HG02973 (cell line): Measurements from ENCODE around the gene COG5.

Experiments
- ATAC-seq: cut with Tn5 transposase; IDR thresholded peaks from one replicate; pipeline ENCODE4 v1.9.1; 2021; ENCODE audit warnings: moderate library complexity; ENCODE audit not compliant: unreplicated experiment

COG5 gene

GRCh38 chr7:107201795-107202450 is 361.8 kb downstream of the COG5 start:
- no peak for ATAC-seq

DNA sequence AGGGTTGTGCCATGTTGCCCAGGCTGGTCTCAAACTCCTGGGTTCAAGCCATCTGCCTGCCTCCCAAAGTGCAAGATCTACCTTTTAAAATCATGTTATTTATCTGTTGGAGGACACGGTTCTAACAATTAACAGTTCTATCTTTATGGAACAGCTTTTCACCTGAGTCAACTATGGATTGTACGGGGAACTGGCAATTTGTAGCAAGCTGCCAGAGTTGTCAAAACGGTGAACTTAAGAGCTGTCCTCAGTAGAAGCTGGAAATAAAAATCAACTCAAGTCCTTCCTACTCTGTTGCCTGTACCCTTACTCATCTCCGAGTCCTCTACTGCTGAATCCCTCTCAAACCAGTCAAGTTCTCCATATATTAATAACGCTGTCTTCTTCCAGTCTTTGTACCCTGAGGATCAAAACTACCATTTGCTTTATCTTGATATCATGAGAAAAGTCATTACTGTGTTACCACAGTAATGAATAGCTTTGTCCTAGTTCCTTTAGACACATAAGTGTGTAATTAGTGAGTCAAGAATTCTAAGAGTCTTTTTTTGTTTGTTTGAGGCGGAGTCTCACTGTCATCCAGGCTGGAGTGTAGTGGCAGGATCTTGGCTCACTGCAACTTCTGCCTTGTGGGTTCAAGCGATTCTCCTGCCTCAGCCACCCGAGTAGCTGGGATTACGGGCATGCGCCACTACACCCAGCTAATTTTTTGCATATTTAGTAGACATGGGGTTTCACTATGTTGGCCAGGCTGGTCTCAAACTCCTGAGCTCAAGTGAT is 366.7 kb downstream of the COG5 start:
- no peak for ATAC-seq

GRCh38 chr7:107194052-107194451 is 369.7 kb downstream of the COG5 start:
- no peak for ATAC-seq

- no peak for ATAC-seq
Measured at GRCh38 chr7:107190090-107190489, 373.6 kb downstream of the COG5 start.

GRCh38 chr7:107187774-107188173 is 375.9 kb downstream of the COG5 start:
- no peak for ATAC-seq

GRCh38 chr7:107186240-107186639 is 377.5 kb downstream of the COG5 start:
- ATAC-seq, result no peak

GRCh38 chr7:107185716-107186115 is 378.0 kb downstream of the COG5 start:
- ATAC-seq, result no peak

DNA sequence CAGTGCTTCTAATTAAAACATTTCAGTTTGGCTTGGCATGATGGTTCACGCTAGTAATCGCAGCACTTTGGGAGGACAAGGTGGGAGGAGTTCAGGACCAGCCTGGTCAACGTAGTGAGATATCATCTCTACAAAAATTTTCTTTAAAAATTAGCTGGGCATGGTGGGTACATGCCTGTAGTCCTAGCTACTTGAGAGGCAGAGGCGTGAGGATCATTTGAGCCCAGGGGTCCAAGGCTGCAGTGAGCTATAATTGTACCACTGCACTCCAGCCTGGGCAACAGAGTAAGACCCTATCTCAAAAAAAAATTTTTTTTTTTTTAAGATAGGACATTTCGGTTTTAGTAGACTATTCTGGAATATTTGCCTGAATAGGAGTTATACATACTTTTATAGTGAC is 382.5 kb downstream of the COG5 start:
- ATAC-seq, result no peak

GRCh38 chr7:107180378-107180777 is 383.3 kb downstream of the COG5 start:
- ATAC-seq, result no peak

DNA sequence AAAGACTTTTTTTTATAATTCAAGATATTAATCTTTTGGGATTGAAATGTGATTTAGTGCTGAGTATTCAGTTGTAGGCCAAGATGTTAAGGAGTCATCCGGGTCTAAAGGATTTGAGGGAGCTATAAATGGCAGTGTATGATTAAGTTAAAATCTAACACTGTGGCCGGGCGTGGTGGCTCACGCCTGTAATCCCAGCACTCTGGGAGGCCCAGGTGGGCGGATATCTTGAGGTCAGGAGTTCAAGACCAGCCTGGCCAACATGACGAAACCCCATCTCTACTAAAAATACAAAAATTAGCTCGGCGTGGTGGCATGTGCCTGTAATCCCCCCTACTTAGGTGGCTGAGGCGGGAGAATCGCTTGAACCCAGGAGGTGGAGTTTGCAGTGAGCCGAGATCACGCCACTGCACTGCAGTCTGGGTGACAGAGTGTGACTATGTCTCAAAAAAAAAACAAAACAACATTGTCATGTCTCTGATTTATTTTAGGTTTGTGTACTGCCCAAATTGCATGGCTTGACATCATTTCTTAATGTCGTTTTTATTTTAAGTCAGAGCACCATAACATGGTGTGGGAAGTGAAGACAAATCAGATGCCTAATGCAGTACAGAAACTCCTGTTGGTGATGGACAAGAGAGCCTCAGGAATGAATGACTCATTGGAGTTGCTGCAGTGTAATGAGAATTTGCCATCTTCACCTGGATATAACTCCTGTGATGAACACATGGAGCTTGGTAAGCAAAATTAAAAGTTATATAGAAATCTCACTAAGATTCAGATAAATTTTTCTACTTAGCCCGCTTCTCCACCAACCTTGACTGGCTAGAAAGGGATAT is 384.2 kb downstream of the COG5 start:
- no peak for ATAC-seq

GRCh38 chr7:107173691-107174406 is 389.9 kb downstream of the COG5 start:
- ATAC-seq, result peak; percentile 56

DNA sequence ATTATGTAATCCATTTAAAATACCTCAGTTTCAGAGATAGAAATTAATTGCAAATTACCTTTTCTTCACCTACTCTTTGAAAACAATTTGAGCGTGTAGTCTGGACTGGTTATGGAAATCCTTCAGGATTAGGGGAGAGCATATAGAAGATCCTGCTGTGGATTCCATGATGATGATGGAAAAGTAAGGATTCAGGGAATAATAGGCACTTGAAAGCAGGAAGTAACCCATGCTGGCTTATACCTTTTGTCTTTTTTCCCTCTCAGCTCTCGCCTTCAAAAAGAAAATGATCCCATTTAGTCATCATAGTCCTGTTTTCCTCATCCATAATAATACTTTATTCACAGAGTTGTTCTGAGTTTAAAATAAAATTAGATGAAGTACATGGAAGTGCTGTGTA is 390.5 kb downstream of the COG5 start:
- no peak for ATAC-seq

- ATAC-seq, result no peak
Measured at GRCh38 chr7:107172276-107173032, 391.3 kb downstream of the COG5 start.

- ATAC-seq, result no peak
Measured at GRCh38 chr7:107171496-107171895, 392.2 kb downstream of the COG5 start.

DNA sequence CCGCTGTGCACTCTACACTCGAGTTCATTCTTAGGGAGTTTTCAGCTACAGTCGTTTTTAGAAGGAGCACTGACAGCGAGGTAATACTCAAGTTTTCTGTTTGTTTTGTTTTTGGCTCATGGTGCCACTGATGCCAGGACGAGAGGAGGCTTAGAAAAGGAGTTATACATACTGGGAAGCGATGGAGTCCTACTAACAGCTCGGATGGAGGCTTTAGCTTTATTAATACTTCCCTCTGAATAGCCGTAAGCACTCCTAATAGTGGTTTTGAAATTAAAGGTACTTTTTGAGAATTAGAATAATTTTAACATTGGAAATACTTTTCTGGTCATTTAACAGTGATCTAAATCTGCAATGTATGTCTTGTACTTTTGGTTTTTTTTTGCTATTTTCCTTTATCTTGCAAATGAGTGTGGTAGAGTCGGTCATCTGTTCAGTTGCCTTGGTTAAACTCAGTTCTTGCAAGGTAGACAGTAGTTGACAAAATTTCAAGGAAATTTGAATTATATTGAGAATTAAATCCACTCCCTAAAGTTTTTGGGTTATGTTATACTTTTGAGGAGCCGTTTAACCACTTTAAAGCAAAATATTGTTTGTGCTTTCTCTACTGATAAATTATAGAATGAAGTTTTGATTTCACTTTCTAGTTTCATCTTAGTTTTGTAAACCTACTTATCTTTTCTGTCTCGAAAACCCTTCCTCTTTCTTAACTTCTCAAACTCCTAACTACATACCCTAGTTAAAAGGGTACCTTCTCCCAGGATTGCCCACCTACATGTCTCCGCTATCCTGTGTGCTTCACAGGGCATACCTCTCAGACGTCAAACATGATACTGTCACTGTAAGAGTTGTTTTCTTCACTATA is 393.4 kb downstream of the COG5 start:
- no peak for ATAC-seq

GRCh38 chr7:107169120-107170050 is 394.3 kb downstream of the COG5 start:
- peak; percentile 21 for ATAC-seq

GRCh38 chr7:107168233-107169119 is 395.2 kb downstream of the COG5 start, which contains the start of gene HBP1:
Gene HBP1, plus strand, starts transcription at chr7:107169003. Its CDS starts 10,891 bp downstream, at chr7:107179894.
- ATAC-seq, result peak; percentile 88
